GM06990 (cell line): ENCODE measurements around the gene ACER2.

Experiments used
- DNase-seq: peaks from one replicate; pipeline ENCODE4 v3.0.0-alpha.2; 2011; ENCODE audit not compliant: insufficient read length; ENCODE audit errors: extremely low read depth
- H3K27me3 ChIP-seq: replicated peaks from 2 replicates; pipeline ENCODE4 v1.6.0; 2011; ENCODE audit warnings: low read length; ENCODE audit not compliant: control insufficient read depth, insufficient read depth
- H3K36me3 ChIP-seq: 2 replicates; pipeline ENCODE4 v1.5.1; 2011; ENCODE audit warnings: low read length; ENCODE audit not compliant: control insufficient read depth, insufficient read depth
- H3K4me3 ChIP-seq: replicated peaks from 2 replicates; pipeline ENCODE4 v1.5.1; 2011; ENCODE audit warnings: low read depth, mild to moderate bottlenecking, control low read depth, low read length
- CTCF ChIP-seq: IDR thresholded peaks from 2 replicates; pipeline ENCODE4 v1.5.1; 2011; ENCODE audit warnings: low read length, control low read depth, mild to moderate bottlenecking, inconsistent platforms; ENCODE audit not compliant: insufficient read depth, poor library complexity, severe bottlenecking

Gene ACER2

GRCh38 chr9:19490828-19491227, 82.0 kb downstream of the ACER2 start:
- no peak for TF ChIP-seq CTCF
- H3K4me3 ChIP-seq = no peak overlapping the region
- no peak for DNase-seq

GRCh38 chr9:19492775-19493173, 84.0 kb downstream of the ACER2 start:
- no peak for DNase-seq
- H3K36me3 ChIP-seq = no peaks in the 10 kb centered on the region
- H3K4me3 ChIP-seq = no peak overlapping the region
- H3K27me3 ChIP-seq = no peaks in the 10 kb centered on the region
- TF ChIP-seq CTCF = no peak

More at GRCh38 chr9:19490828-19491227, 82.0 kb downstream of the ACER2 start:
- Histone ChIP-seq H3K36me3 (no peaks in the 10 kb centered on the region), H3K27me3 (no peaks in the 10 kb centered on the region)

- TF ChIP-seq CTCF = peak; percentile 77
- H3K27me3 ChIP-seq = no peaks in the 10 kb centered on the region
- no peaks in the 10 kb centered on the region for H3K36me3 ChIP-seq
- no peak overlapping the region for H3K4me3 ChIP-seq
- DNase-seq = peak; percentile 12
Measured at GRCh38 chr9:19493174-19493811, 84.5 kb downstream of the ACER2 start.

GRCh38 chr9:19493876-19494275, 85.1 kb downstream of the ACER2 start:
- Histone ChIP-seq H3K4me3 (no peak overlapping the region), H3K27me3 (no peaks in the 10 kb centered on the region), H3K36me3 (no peaks in the 10 kb centered on the region)
- no peak for DNase-seq
- no peak for TF ChIP-seq CTCF

GRCh38 chr9:19495186-19496028, 86.6 kb downstream of the ACER2 start:
- TF ChIP-seq CTCF = no peak
- DNase-seq = no peak
- no peaks in the 10 kb centered on the region for H3K36me3 ChIP-seq
- no peak overlapping the region for H3K4me3 ChIP-seq
- no peaks in the 10 kb centered on the region for H3K27me3 ChIP-seq
